Measurements from ENCODE around the gene BCDIN3D.
"Not testable (repeated sequence)": the region's sequence is repeated elsewhere in the genome, so short reads cannot be mapped to it uniquely, and the experiment has no call there.

Gene BCDIN3D

GRCh38 chr12:49876070-49876469, 33.2 kb upstream of the BCDIN3D start:
- H3K9ac ChIP-seq (ENCODE audit: low read depth in 1 of 2, low read length in 2 of 2) = no peak overlapping the region
- H3K27ac ChIP-seq (ENCODE audit: low read depth, low read length) = no peak overlapping the region
- H3K27me3 ChIP-seq (ENCODE audit: control insufficient read depth in 1 of 2, insufficient read depth in 2 of 2, low read length in 2 of 2) = no peaks in the 10 kb centered on the region
- H3K9me3 ChIP-seq (ENCODE audit: control insufficient read depth in 1 of 2, low read length in 2 of 2) = peaks cover 4 to 8% of the 10 kb centered on the region in 2 donors
- H3K4me3 ChIP-seq (ENCODE audit: low read depth in 1 of 2, low read length in 2 of 2) = no peak overlapping the region
- no peaks in the 10 kb centered on the region for H3K36me3 ChIP-seq (ENCODE audit: control insufficient read depth in 1 of 2, insufficient read depth in 2 of 2, low read length in 2 of 2)
- H3K4me1 ChIP-seq (ENCODE audit: control insufficient read depth in 1 of 2, insufficient read depth in 2 of 2, low read length in 2 of 2) = no peaks in the 10 kb centered on the region

- Histone ChIP-seq H3K27me3 (ENCODE audit: control insufficient read depth in 1 of 2, insufficient read depth in 2 of 2, low read length in 2 of 2) (no peaks in the 10 kb centered on the region), H3K36me3 (ENCODE audit: control insufficient read depth in 1 of 2, insufficient read depth in 2 of 2, low read length in 2 of 2) (no peaks in the 10 kb centered on the region), H3K4me3 (ENCODE audit: low read depth in 1 of 2, low read length in 2 of 2) (no peak overlapping the region), H3K4me1 (ENCODE audit: control insufficient read depth in 1 of 2, insufficient read depth in 2 of 2, low read length in 2 of 2) (no peaks in the 10 kb centered on the region), H3K27ac (ENCODE audit: low read depth, low read length) (no peak overlapping the region), H3K9ac (ENCODE audit: low read depth in 1 of 2, low read length in 2 of 2) (no peak overlapping the region), H3K9me3 (ENCODE audit: control insufficient read depth in 1 of 2, low read length in 2 of 2) (peaks cover 4 to 8% of the 10 kb centered on the region in 2 donors)
Observed at GRCh38 chr12:49875115-49875720, 32.3 kb upstream of the BCDIN3D start.

GRCh38 chr12:49874142-49874897, 31.4 kb upstream of the BCDIN3D start:
- Histone ChIP-seq H3K9ac (ENCODE audit: low read depth in 1 of 2, low read length in 2 of 2) (no peak overlapping the region), H3K4me3 (ENCODE audit: low read depth in 1 of 2, low read length in 2 of 2) (no peak overlapping the region), H3K4me1 (ENCODE audit: control insufficient read depth in 1 of 2, insufficient read depth in 2 of 2, low read length in 2 of 2) (peaks cover 0 to under 1% of the 10 kb centered on the region in 2 donors), H3K27ac (ENCODE audit: low read depth, low read length) (no peak overlapping the region), H3K36me3 (ENCODE audit: control insufficient read depth in 1 of 2, insufficient read depth in 2 of 2, low read length in 2 of 2) (no peaks in the 10 kb centered on the region), H3K9me3 (ENCODE audit: control insufficient read depth in 1 of 2, low read length in 2 of 2) (peaks cover under 1 to 8% of the 10 kb centered on the region in 2 donors), H3K27me3 (ENCODE audit: control insufficient read depth in 1 of 2, insufficient read depth in 2 of 2, low read length in 2 of 2) (no peaks in the 10 kb centered on the region)

GRCh38 chr12:49873361-49873934, 30.5 kb upstream of the BCDIN3D start:
- no peaks in the 10 kb centered on the region for H3K27me3 ChIP-seq (ENCODE audit: control insufficient read depth in 1 of 2, insufficient read depth in 2 of 2, low read length in 2 of 2)
- H3K4me3 ChIP-seq (ENCODE audit: low read depth in 1 of 2, low read length in 2 of 2) = no peak overlapping the region
- no peaks in the 10 kb centered on the region for H3K36me3 ChIP-seq (ENCODE audit: control insufficient read depth in 1 of 2, insufficient read depth in 2 of 2, low read length in 2 of 2)
- H3K4me1 ChIP-seq (ENCODE audit: control insufficient read depth in 1 of 2, insufficient read depth in 2 of 2, low read length in 2 of 2) = peaks cover 0 to 9% of the 10 kb centered on the region in 2 donors
- H3K9ac ChIP-seq (ENCODE audit: low read depth in 1 of 2, low read length in 2 of 2) = no peak overlapping the region
- H3K27ac ChIP-seq (ENCODE audit: low read depth, low read length) = no peak overlapping the region
- H3K9me3 ChIP-seq (ENCODE audit: control insufficient read depth in 1 of 2, low read length in 2 of 2) = peaks cover 0 to 3% of the 10 kb centered on the region in 2 donors

- no peaks in the 10 kb centered on the region for H3K9me3 ChIP-seq (ENCODE audit: control insufficient read depth in 1 of 2, low read length in 2 of 2)
- no peak overlapping the region for H3K4me3 ChIP-seq (ENCODE audit: low read depth in 1 of 2, low read length in 2 of 2)
- H3K4me1 ChIP-seq (ENCODE audit: control insufficient read depth in 1 of 2, insufficient read depth in 2 of 2, low read length in 2 of 2) = peaks cover 2 to 16% of the 10 kb centered on the region in 2 donors
- H3K36me3 ChIP-seq (ENCODE audit: control insufficient read depth in 1 of 2, insufficient read depth in 2 of 2, low read length in 2 of 2) = no peaks in the 10 kb centered on the region
- no peaks in the 10 kb centered on the region for H3K27me3 ChIP-seq (ENCODE audit: control insufficient read depth in 1 of 2, insufficient read depth in 2 of 2, low read length in 2 of 2)
- H3K9ac ChIP-seq (ENCODE audit: low read depth in 1 of 2, low read length in 2 of 2) = no peak overlapping the region
- H3K27ac ChIP-seq (ENCODE audit: low read depth, low read length) = no peak overlapping the region
Observed at GRCh38 chr12:49872781-49873181, 29.9 kb upstream of the BCDIN3D start.

- Histone ChIP-seq H3K36me3 (ENCODE audit: control insufficient read depth in 1 of 2, insufficient read depth in 2 of 2, low read length in 2 of 2) (no peaks in the 10 kb centered on the region), H3K27me3 (ENCODE audit: control insufficient read depth in 1 of 2, insufficient read depth in 2 of 2, low read length in 2 of 2) (no peaks in the 10 kb centered on the region), H3K4me1 (ENCODE audit: control insufficient read depth in 1 of 2, insufficient read depth in 2 of 2, low read length in 2 of 2) (peaks cover 6 to 20% of the 10 kb centered on the region in 2 donors), H3K4me3 (ENCODE audit: low read depth in 1 of 2, low read length in 2 of 2) (no peak overlapping the region), H3K27ac (ENCODE audit: low read depth, low read length) (no peak overlapping the region), H3K9me3 (ENCODE audit: control insufficient read depth in 1 of 2, low read length in 2 of 2) (no peaks in the 10 kb centered on the region), H3K9ac (ENCODE audit: low read depth in 1 of 2, low read length in 2 of 2) (no peak overlapping the region)
Observed at GRCh38 chr12:49872381-49872780, 29.5 kb upstream of the BCDIN3D start.

GRCh38 chr12:49871811-49872251, 28.9 kb upstream of the BCDIN3D start:
- not testable (repeated sequence) for H3K36me3 ChIP-seq (ENCODE audit: control insufficient read depth in 1 of 2, insufficient read depth in 2 of 2, low read length in 2 of 2); H3K27ac ChIP-seq (ENCODE audit: low read depth, low read length); H3K9ac ChIP-seq (ENCODE audit: low read depth in 1 of 2, low read length in 2 of 2); H3K9me3 ChIP-seq (ENCODE audit: control insufficient read depth in 1 of 2, low read length in 2 of 2); H3K27me3 ChIP-seq (ENCODE audit: control insufficient read depth in 1 of 2, insufficient read depth in 2 of 2, low read length in 2 of 2); H3K4me3 ChIP-seq (ENCODE audit: low read depth in 1 of 2, low read length in 2 of 2)
- H3K4me1 ChIP-seq (ENCODE audit: control insufficient read depth in 1 of 2, insufficient read depth in 2 of 2, low read length in 2 of 2) = peaks cover 8 to 23% of the 10 kb centered on the region in 2 donors

- Histone ChIP-seq H3K9ac (ENCODE audit: low read depth in 1 of 2, low read length in 2 of 2) (no peak overlapping the region), H3K4me3 (ENCODE audit: low read depth in 1 of 2, low read length in 2 of 2) (no peak overlapping the region), H3K27me3 (ENCODE audit: control insufficient read depth in 1 of 2, insufficient read depth in 2 of 2, low read length in 2 of 2) (no peaks in the 10 kb centered on the region), H3K27ac (ENCODE audit: low read depth, low read length) (no peak overlapping the region), H3K36me3 (ENCODE audit: control insufficient read depth in 1 of 2, insufficient read depth in 2 of 2, low read length in 2 of 2) (no peaks in the 10 kb centered on the region), H3K9me3 (ENCODE audit: control insufficient read depth in 1 of 2, low read length in 2 of 2) (no peaks in the 10 kb centered on the region), H3K4me1 (ENCODE audit: control insufficient read depth in 1 of 2, insufficient read depth in 2 of 2, low read length in 2 of 2) (peaks cover 8 to 23% of the 10 kb centered on the region in 2 donors)
Observed at GRCh38 chr12:49871263-49871561, 28.3 kb upstream of the BCDIN3D start.

GRCh38 chr12:49870501-49871262, 27.8 kb upstream of the BCDIN3D start:
- Histone ChIP-seq H3K4me3 (ENCODE audit: low read depth in 1 of 2, low read length in 2 of 2) (no peak overlapping the region), H3K27ac (ENCODE audit: low read depth, low read length) (no peak overlapping the region), H3K9me3 (ENCODE audit: control insufficient read depth in 1 of 2, low read length in 2 of 2) (no peaks in the 10 kb centered on the region), H3K4me1 (ENCODE audit: control insufficient read depth in 1 of 2, insufficient read depth in 2 of 2, low read length in 2 of 2) (peaks cover 8 to 23% of the 10 kb centered on the region in 2 donors), H3K9ac (ENCODE audit: low read depth in 1 of 2, low read length in 2 of 2) (no peak overlapping the region), H3K27me3 (ENCODE audit: control insufficient read depth in 1 of 2, insufficient read depth in 2 of 2, low read length in 2 of 2) (no peaks in the 10 kb centered on the region), H3K36me3 (ENCODE audit: control insufficient read depth in 1 of 2, insufficient read depth in 2 of 2, low read length in 2 of 2) (no peaks in the 10 kb centered on the region)

Measured in duodenal mucosa (tissue), 2 donors.